Stimulated activated CD4-positive, alpha-beta T cell treated with anti-CD3 and anti-CD28 coated beads, TNF-alpha, amount 100 ng/mL, for 4 hours (primary cell): ENCODE results near the gene SRC.
A peak's percentile ranks its signal among the peaks of the same experiment; 100 is the strongest.

ENCODE experiments used
- DNase-seq, 3 experiments: peaks; one replicate each; pipeline ENCODE4 v3.0.0-alpha.2; 2020; ENCODE audit warnings: low read depth in 3 of 3

Gene SRC

GRCh38 chr20:37345339-37346235 lies at the start of gene SRC:
Gene SRC (plus strand): TSS chr20:37346140. CDS start chr20:37384154, 38,014 bp downstream.
- DNase-seq: peak; percentile 26 to 35 (median 29)

GRCh38 chr20:37296371-37296770 lies 49.6 kb upstream of the SRC start:
- DNase-seq: no peak

- no peak for DNase-seq
Observed at GRCh38 chr20:37297066-37297736, 48.7 kb upstream of the SRC start.

GRCh38 chr20:37298190-37298939 lies 47.6 kb upstream of the SRC start:
- DNase-seq: no peak

GRCh38 chr20:37299718-37300528 lies 46.0 kb upstream of the SRC start:
- DNase-seq: no peak

- DNase-seq: no peak
Observed at GRCh38 chr20:37301120-37301519, 44.8 kb upstream of the SRC start.

- no peak for DNase-seq
Observed at GRCh38 chr20:37301558-37301957, 44.4 kb upstream of the SRC start.

GRCh38 chr20:37302981-37303380 lies 43.0 kb upstream of the SRC start:
- DNase-seq: no peak

GRCh38 chr20:37303637-37304036 lies 42.3 kb upstream of the SRC start:
- no peak for DNase-seq

GRCh38 chr20:37305079-37305478 lies 40.9 kb upstream of the SRC start:
- DNase-seq: no peak

- DNase-seq: no peak
Observed at GRCh38 chr20:37305839-37306238, 40.1 kb upstream of the SRC start.

- no peak for DNase-seq
Observed at GRCh38 chr20:37308086-37309050, 37.6 kb upstream of the SRC start.

- DNase-seq: no peak
Observed at GRCh38 chr20:37309290-37309689, 36.6 kb upstream of the SRC start.

- no peak for DNase-seq
Observed at GRCh38 chr20:37309936-37310590, 35.9 kb upstream of the SRC start.

GRCh38 chr20:37310951-37311350 lies 35.0 kb upstream of the SRC start:
- DNase-seq: no peak

GRCh38 chr20:37311710-37312355 lies 34.1 kb upstream of the SRC start:
- no peak for DNase-seq

- DNase-seq: no peak
Observed at GRCh38 chr20:37313546-37314091, 32.3 kb upstream of the SRC start.

GRCh38 chr20:37314099-37314498 lies 31.8 kb upstream of the SRC start:
- no peak for DNase-seq

GRCh38 chr20:37314617-37315016 lies 31.3 kb upstream of the SRC start:
- no peak for DNase-seq
